H1 (cell line): Measurements from ENCODE around the gene SERPINE3. TPM values are rescaled to one million over a fixed set of nuclear protein-coding genes. Genes with fewer than 3 reads are reported as not detected.

Source experiments
- SIRT6 ChIP-seq: IDR thresholded peaks from one replicate; pipeline ENCODE4 v1.7.1; 2012; ENCODE audit warnings: low read length, inconsistent platforms
- polyA plus RNA-seq, 7 experiments: library from polyadenylated mRNA; depleted of rRNA in 3 of 7; stranded (reverse) in 5 of 7; unstranded in 2 of 7; fragments of >200 nt in 5 of 7; fragments of 200-250 nt in 2 of 7; gene quantifications; 1 replicate in 5 of 7; 2 replicates in 1 of 7; 4 replicates in 1 of 7; pipeline versions ENCODE4 v1.2.1 to v1.2.3, GENCODE V29; 2011 to 2013; ENCODE audit warnings: missing spikeins in 2 of 7, mixed read lengths in 2 of 7
- total RNA-seq: library from RNA; stranded (reverse); fragmentation: NEBNext Ultra II Directional; extraction: Animal tissue kit (Norgen Biotek cat#: 25700); gene quantifications from 2 replicates; pipeline ENCODE4 v1.2.1, GENCODE V29; 2021

Gene SERPINE3
- total and polyA plus RNA-seq, 2 of the 8 experiments (the other 6 are each of a cell fraction or from before 2014, with no cell fraction given) = 0.34 to 1.0 TPM

- TF ChIP-seq SIRT6 = no peak
Observed at GRCh38 chr13:51305271-51305967, 34.1 kb upstream of the SERPINE3 start (continued).
